ENCODE data around the gene SLC35E1.

GRCh38 chr19:16577531-16577985 is 5.3 kb upstream of the SLC35E1 start:
- no peak for TF ChIP-seq CTCF (IDR thresholded peaks at IDR 0.05)
- no peak for TF ChIP-seq POLR2A (IDR thresholded peaks at IDR 0.05)

All from heart left ventricle (tissue), 13 donors.